Upper lobe of left lung (tissue), 6 donors: ENCODE data around the gene SIRPA. TPM values are rescaled to one million over a fixed set of nuclear protein-coding genes. Genes with fewer than 3 reads are reported as not detected.

ENCODE experiments used
- ATAC-seq, 2 donors: fragments of 200-7000 bp; cut with Tn5 transposase; one replicate each; pipeline ENCODE4 v1.9.1; 2022; ENCODE audit warnings: mild to moderate bottlenecking in 2 of 2, moderate library complexity in 2 of 2; ENCODE audit not compliant: low FRiP score in 2 of 2
- DNase-seq, 2 donors: peaks; one replicate each; pipeline ENCODE4 v3.0.0-alpha.2; 2019 to 2020
- H3K27ac ChIP-seq, 4 donors: fragments of 200-600 bp; sonication (generic); one replicate each; pipeline ENCODE4 v1.5.1; 2016 to 2019
- H3K27me3 ChIP-seq, 4 donors: fragments of 200-600 bp; sonication (generic); one replicate each; pipeline ENCODE4 v1.5.1; 2017 to 2019
- H3K36me3 ChIP-seq, 4 donors: fragments of 200-600 bp; sonication (generic); one replicate each; pipeline ENCODE4 v1.5.1; 2016 to 2019
- H3K4me1 ChIP-seq, 4 donors: fragments of 200-600 bp; sonication (generic); one replicate each; pipeline ENCODE4 v1.5.1; 2018 to 2019
- H3K4me3 ChIP-seq, 4 donors: fragments of 200-600 bp; sonication (generic); one replicate each; pipeline ENCODE4 v1.5.1; 2017 to 2019; ENCODE audit warnings: mild to moderate bottlenecking in 2 of 4, moderate library complexity in 1 of 4
- H3K9me3 ChIP-seq, 4 donors: fragments of 200-600 bp; sonication (generic); one replicate each; pipeline ENCODE4 v1.5.1; 2018 to 2019
- CTCF ChIP-seq, 6 experiments: fragments of 450-650 bp in 4 of 6; fragments of 200-600 bp in 2 of 6; sonication (generic) in 2 of 6; IDR thresholded peaks; one replicate each; pipeline ENCODE4 v1.5.1; 2016 to 2019; ENCODE audit warnings: antibody characterized with exemption in 6 of 6
- EP300 ChIP-seq, 4 donors: sonication (generic); formaldehyde crosslinking; IDR thresholded peaks; one replicate each; pipeline ENCODE4 v1.5.1; 2017; ENCODE audit warnings: antibody characterized with exemption in 4 of 4, control low read depth in 2 of 4
- POLR2A ChIP-seq, 4 donors: fragments of 450-650 bp; IDR thresholded peaks; one replicate each; pipeline ENCODE4 v1.5.1; 2016 to 2017; ENCODE audit warnings: antibody characterized with exemption in 4 of 4, mild to moderate bottlenecking in 2 of 4
- POLR2AphosphoS5 ChIP-seq, 2 donors: sonication (generic); formaldehyde crosslinking; IDR thresholded peaks; one replicate each; pipeline ENCODE4 v1.5.1; 2017; ENCODE audit warnings: antibody characterized with exemption in 2 of 2
- WGBS, 2 donors: methylation state at CpG; one replicate each; pipeline ENCODE4 v1.1.5; 2017 to 2018; 5-methylcytosine and 5-hydroxymethylcytosine counted together
- total RNA-seq, 6 donors: library from RNA; depleted of rRNA in 4 of 6; stranded (reverse); fragments of >200 nt in 4 of 6; gene quantifications; one replicate each; pipeline versions ENCODE4 v1.1.0 to v1.2.1, GENCODE V29; 2016 to 2021
- donor health status: DM: no; HTN: no; CAD: no; lungs with moderate emphysema.
- donor health status: DM: no; HTN: yes; CAD: no; lungs with severe emphysema.

Gene SIRPA
- total RNA-seq, 6 donors from 2014 or later = 36.3 to 119 (median 60.4) TPM

GRCh38 chr20:1983301-1983700 lies 88.1 kb downstream of the SIRPA start:
- Histone ChIP-seq H3K27me3 (peaks cover 0 to 3% (median 0%) of the 10 kb centered on the region in 4 donors), H3K4me1 (no peaks in the 10 kb centered on the region), H3K36me3 (no peaks in the 10 kb centered on the region), H3K27ac (no peak overlapping the region), H3K4me3 (no peak overlapping the region), H3K9me3 (no peaks in the 10 kb centered on the region)
- no peak for TF ChIP-seq POLR2AphosphoS5 (IDR thresholded peaks at IDR 0.05)
- TF ChIP-seq POLR2A (IDR thresholded peaks at IDR 0.05) = no peak
- TF ChIP-seq CTCF (IDR thresholded peaks at IDR 0.05) = no peak
- TF ChIP-seq EP300 (IDR thresholded peaks at IDR 0.05) = no peak
- WGBS, 2 donors = 34 to 45% methylated on average over 4 of the region's 4 CpGs
- DNase-seq (no peak), ATAC-seq (no peak)

- no peaks in the 10 kb centered on the region for H3K36me3 ChIP-seq
- no peak for ATAC-seq
- no peaks in the 10 kb centered on the region for H3K27me3 ChIP-seq
- TF ChIP-seq EP300 (IDR thresholded peaks at IDR 0.05) (no peak), POLR2A (IDR thresholded peaks at IDR 0.05) (no peak), CTCF (IDR thresholded peaks at IDR 0.05) (no peak)
- DNase-seq = no peak
- no peaks in the 10 kb centered on the region for H3K4me1 ChIP-seq
- WGBS, 2 donors = 57 to 66% methylated on average over 3 of the region's 3 CpGs
- H3K27ac ChIP-seq = no peak overlapping the region
- no peak overlapping the region for H3K4me3 ChIP-seq
- no peaks in the 10 kb centered on the region for H3K9me3 ChIP-seq
Observed at GRCh38 chr20:1987826-1988225, 92.6 kb downstream of the SIRPA start.

Other genes with a start within 250 kb of the SIRPA start
- 1 to 10 TPM in 1 of 6 donors, under 1 TPM in 2, not detected in 3; 0.71 to 2.4 (median 0.97) TPM for gene SIRPG, start 237.6 kb upstream of the SIRPA start, total RNA-seq
- gene PDYN, start 98.7 kb downstream of the SIRPA start, total RNA-seq = not detected
- 10 to 100 TPM; 14.4 to 36.0 (median 22.5) TPM for gene STK35, start 206.4 kb downstream of the SIRPA start, total RNA-seq